C4-2B (cell line): Measurements from ENCODE around the gene ZNF524.

Experiments
- CTCF ChIP-seq: fragments of 450-650 bp; conservative IDR thresholded peaks from 2 replicates; pipeline ENCODE4 v1.5.1; 2017; ENCODE audit warnings: mild to moderate bottlenecking
- ZFX ChIP-seq: fragments of 450-650 bp; IDR thresholded peaks from 2 replicates; pipeline ENCODE4 v1.6.1; 2017

- TF ChIP-seq CTCF (no peak), ZFX (peak; percentile 74)
Measured at GRCh38 chr19:55640577-55641425, 40.7 kb downstream of the ZNF524 start, which contains the start of gene ZNF580.
